ENCODE results near the gene MRPL52.

MRPL52 gene

GRCh38 chr14:22861651-22862050 is 32.0 kb downstream of the MRPL52 start:
- TF ChIP-seq CTCF (conservative IDR thresholded peaks at IDR 0.05; ENCODE audit: low read depth, low read length) = no peak
- DNase-seq (ENCODE audit: low read depth) = no peak
- no peak overlapping the region for H3K4me3 ChIP-seq (ENCODE audit: low read length)

GRCh38 chr14:22864979-22865378 is 35.3 kb downstream of the MRPL52 start:
- no peak overlapping the region for H3K4me3 ChIP-seq (ENCODE audit: low read length)
- TF ChIP-seq CTCF (conservative IDR thresholded peaks at IDR 0.05; ENCODE audit: low read depth, low read length) = no peak
- no peak for DNase-seq (ENCODE audit: low read depth)

GRCh38 chr14:22865424-22866405 is 36.0 kb downstream of the MRPL52 start:
- H3K4me3 ChIP-seq (ENCODE audit: low read length) = no peak overlapping the region
- no peak for DNase-seq (ENCODE audit: low read depth)
- peak; percentile 33 for TF ChIP-seq CTCF (conservative IDR thresholded peaks at IDR 0.05; ENCODE audit: low read depth, low read length)

GRCh38 chr14:22866874-22867273 is 37.2 kb downstream of the MRPL52 start:
- no peak overlapping the region for H3K4me3 ChIP-seq (ENCODE audit: low read length)
- no peak for TF ChIP-seq CTCF (conservative IDR thresholded peaks at IDR 0.05; ENCODE audit: low read depth, low read length)

GRCh38 chr14:22870811-22871223 is 41.1 kb downstream of the MRPL52 start:
- no peak for TF ChIP-seq CTCF (conservative IDR thresholded peaks at IDR 0.05; ENCODE audit: low read depth, low read length)
- peak overlapping the region; percentile 85 for H3K4me3 ChIP-seq (ENCODE audit: low read length)
- DNase-seq (ENCODE audit: low read depth) = no peak

More at GRCh38 chr14:22866874-22867273, 37.2 kb downstream of the MRPL52 start:
- no peak for DNase-seq (ENCODE audit: low read depth)

GRCh38 chr14:22871224-22872032 is 41.7 kb downstream of the MRPL52 start, which contains the start of gene LRP10:
LRP10 (plus strand) TSS chr14:22871740; CDS start chr14:22872304, 564 bp downstream.
- no peak for TF ChIP-seq CTCF (conservative IDR thresholded peaks at IDR 0.05; ENCODE audit: low read depth, low read length)
- peak within 1 kb of the TSS; percentile 85 for H3K4me3 ChIP-seq (ENCODE audit: low read length)
- DNase-seq (ENCODE audit: low read depth) = peak; percentile 66

Measured in retinal pigment epithelial cell (primary cell).